Measurements from ENCODE around the gene FEV.

FEV gene

DNA sequence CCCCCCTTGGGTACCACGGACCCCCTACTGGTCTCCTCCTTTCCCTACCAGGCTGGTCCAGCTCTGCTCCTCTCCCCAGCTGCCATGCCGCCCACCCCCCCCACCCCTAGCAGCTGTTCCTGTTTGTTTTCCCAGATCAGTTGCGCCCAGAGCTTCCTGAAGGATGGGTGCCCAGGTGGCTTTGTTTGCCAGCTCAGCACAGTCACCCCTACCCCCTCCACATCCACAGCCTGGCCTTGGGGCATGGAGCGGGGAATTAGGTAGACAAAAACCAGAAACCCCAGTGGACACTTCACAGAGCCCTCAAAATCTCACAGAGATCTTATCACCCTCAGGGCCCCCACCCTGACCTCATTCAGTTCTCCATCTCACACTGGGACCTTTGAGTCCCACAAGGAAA is 12.0 kb upstream of the FEV start:
- H3K36me3 ChIP-seq (replicated peaks; ENCODE audit: insufficient read depth, low read length), result no peaks in the 10 kb centered on the region
- TF ChIP-seq EZH2 (optimal IDR thresholded peaks at IDR 0.05; ENCODE audit: low read depth, low read length) (no peak), EZH2phosphoT487 (IDR thresholded peaks at IDR 0.05; ENCODE audit: low read length) (no peak)
- TF ChIP-seq, protein P1, sequence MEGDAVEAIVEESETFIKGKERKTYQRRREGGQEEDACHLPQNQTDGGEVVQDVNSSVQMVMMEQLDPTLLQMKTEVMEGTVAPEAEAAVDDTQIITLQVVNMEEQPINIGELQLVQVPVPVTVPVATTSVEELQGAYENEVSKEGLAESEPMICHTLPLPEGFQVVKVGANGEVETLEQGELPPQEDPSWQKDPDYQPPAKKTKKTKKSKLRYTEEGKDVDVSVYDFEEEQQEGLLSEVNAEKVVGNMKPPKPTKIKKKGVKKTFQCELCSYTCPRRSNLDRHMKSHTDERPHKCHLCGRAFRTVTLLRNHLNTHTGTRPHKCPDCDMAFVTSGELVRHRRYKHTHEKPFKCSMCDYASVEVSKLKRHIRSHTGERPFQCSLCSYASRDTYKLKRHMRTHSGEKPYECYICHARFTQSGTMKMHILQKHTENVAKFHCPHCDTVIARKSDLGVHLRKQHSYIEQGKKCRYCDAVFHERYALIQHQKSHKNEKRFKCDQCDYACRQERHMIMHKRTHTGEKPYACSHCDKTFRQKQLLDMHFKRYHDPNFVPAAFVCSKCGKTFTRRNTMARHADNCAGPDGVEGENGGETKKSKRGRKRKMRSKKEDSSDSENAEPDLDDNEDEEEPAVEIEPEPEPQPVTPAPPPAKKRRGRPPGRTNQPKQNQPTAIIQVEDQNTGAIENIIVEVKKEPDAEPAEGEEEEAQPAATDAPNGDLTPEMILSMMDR (IDR thresholded peaks at IDR 0.05; ENCODE audit: low read length), result no peak
- no peak overlapping the region for H3K9ac ChIP-seq (ENCODE audit: low read length)
- H3K27me3 ChIP-seq (replicated peaks; ENCODE audit: insufficient read depth, low read length), result peaks cover 94% of the 10 kb centered on the region
- no peak overlapping the region for H3K27ac ChIP-seq (ENCODE audit: low read length)
- H2AFZ ChIP-seq (ENCODE audit: low read length), result no peak overlapping the region
- H3F3A ChIP-seq (ENCODE audit: insufficient read depth, low read length), result no peaks in the 10 kb centered on the region
- no peak overlapping the region for H3K4me2 ChIP-seq (ENCODE audit: low read depth, low read length)
- H3K9me3 ChIP-seq (replicated peaks; ENCODE audit: insufficient read depth, low read length), result no peaks in the 10 kb centered on the region
- H3K4me1 ChIP-seq (ENCODE audit: low read length), result 0 out of 2 replicates have a peak, but pooled peaks cover 6% of the 10 kb centered on the region
- H3K9me2 ChIP-seq (replicated peaks; ENCODE audit: insufficient read depth, low read length), result no peaks in the 10 kb centered on the region
- H4K20me1 ChIP-seq (ENCODE audit: insufficient read depth, low read length), result no peaks in the 10 kb centered on the region
- no peak overlapping the region for H3K4me3 ChIP-seq (ENCODE audit: low read length)
- no peaks in the 10 kb centered on the region for H3K79me2 ChIP-seq (ENCODE audit: low read length)
- no peak for DNase-seq

DNA sequence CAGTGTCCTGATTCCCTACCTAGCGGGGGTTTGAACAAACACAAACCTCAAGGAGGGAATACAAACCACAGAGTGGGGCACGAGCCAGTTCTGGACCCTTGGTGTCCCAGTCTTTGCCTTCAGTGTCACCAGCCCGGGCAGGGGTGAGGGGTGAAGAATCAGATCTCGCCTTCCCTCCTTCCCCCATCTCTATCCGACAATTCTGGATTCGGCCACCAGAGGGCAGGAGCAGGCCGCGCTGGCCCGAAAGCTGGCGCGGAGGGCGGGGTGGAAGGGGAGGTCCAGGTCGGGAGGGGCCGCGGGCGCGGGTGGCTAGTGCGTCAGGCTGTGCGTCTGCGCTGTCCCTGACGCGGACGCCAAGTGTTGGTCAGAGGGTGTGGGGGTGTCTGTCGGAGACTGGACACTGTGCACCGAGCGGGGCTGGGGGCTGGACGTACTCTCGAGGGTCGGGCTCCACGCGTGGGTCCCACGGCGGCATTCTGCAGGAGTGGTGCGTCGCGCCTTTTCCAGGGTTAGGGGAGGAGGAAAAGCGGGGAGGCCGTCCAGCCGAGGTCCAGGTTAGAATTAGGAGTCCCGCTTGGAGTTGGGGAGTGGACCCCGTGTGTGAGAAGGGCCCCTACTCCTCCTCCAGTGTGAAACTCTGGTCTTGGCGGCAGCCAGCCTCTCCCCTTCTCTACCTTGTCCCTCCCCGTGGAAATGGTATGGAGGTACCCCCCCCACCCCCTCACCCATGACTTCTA is 11.2 kb upstream of the FEV start:
- peak overlapping the region; percentile 88 for H3K4me2 ChIP-seq (ENCODE audit: low read depth, low read length)
- no peaks in the 10 kb centered on the region for H3F3A ChIP-seq (ENCODE audit: insufficient read depth, low read length)
- no peaks in the 10 kb centered on the region for H3K9me3 ChIP-seq (replicated peaks; ENCODE audit: insufficient read depth, low read length)
- no peak overlapping the region for H3K27ac ChIP-seq (ENCODE audit: low read length)
- H3K9me2 ChIP-seq (replicated peaks; ENCODE audit: insufficient read depth, low read length), result no peaks in the 10 kb centered on the region
- H3K36me3 ChIP-seq (replicated peaks; ENCODE audit: insufficient read depth, low read length), result no peaks in the 10 kb centered on the region
- peak overlapping the region; percentile 53 for H3K4me3 ChIP-seq (ENCODE audit: low read length)
- no peak overlapping the region for H3K9ac ChIP-seq (ENCODE audit: low read length)
- peaks cover 94% of the 10 kb centered on the region for H3K27me3 ChIP-seq (replicated peaks; ENCODE audit: insufficient read depth, low read length)
- H3K79me2 ChIP-seq (ENCODE audit: low read length), result no peaks in the 10 kb centered on the region
- peak overlapping the region; percentile 78 for H2AFZ ChIP-seq (ENCODE audit: low read length)
- no peaks in the 10 kb centered on the region for H4K20me1 ChIP-seq (ENCODE audit: insufficient read depth, low read length)
- peak; percentile 72 for DNase-seq
- H3K4me1 ChIP-seq (ENCODE audit: low read length), result 0 out of 2 replicates have a peak, but pooled peaks cover 6% of the 10 kb centered on the region
- TF ChIP-seq EZH2phosphoT487 (IDR thresholded peaks at IDR 0.05; ENCODE audit: low read length) (no peak), EZH2 (optimal IDR thresholded peaks at IDR 0.05; ENCODE audit: low read depth, low read length) (no peak)
- TF ChIP-seq, protein P1 (IDR thresholded peaks at IDR 0.05; ENCODE audit: low read length), result peak; percentile 93

DNA sequence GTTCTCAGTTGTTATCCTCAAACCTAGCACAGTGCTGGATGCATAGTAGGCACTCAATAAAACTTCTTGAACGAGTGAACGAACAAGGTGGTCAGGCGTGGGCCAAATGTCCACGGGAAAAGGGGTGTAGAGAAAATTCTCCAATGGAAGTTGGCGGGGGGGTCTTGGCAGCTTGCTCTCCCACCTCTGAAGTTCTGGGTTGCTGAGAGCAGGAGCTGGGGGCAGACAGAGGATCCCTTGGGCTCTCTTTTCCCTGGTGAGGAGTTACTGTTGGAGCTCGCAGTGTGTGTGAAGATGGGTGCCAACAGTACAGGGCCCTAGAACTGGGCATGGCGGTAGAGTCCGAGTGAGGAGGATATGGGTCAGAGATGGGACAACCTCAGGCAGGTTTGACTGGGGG is 10.6 kb upstream of the FEV start:
- H3K4me2 ChIP-seq (ENCODE audit: low read depth, low read length), result peak overlapping the region; percentile 88; the same call in 1 of the 2 replicates
- H3K36me3 ChIP-seq (replicated peaks; ENCODE audit: insufficient read depth, low read length), result no peaks in the 10 kb centered on the region

More for the DNA sequence above, 10.6 kb upstream of the FEV start:
- H3K9me3 ChIP-seq (replicated peaks; ENCODE audit: insufficient read depth, low read length), result no peaks in the 10 kb centered on the region
- no peaks in the 10 kb centered on the region for H3K9me2 ChIP-seq (replicated peaks; ENCODE audit: insufficient read depth, low read length)
- H3K27ac ChIP-seq (ENCODE audit: low read length), result no peak overlapping the region
- no peaks in the 10 kb centered on the region for H4K20me1 ChIP-seq (ENCODE audit: insufficient read depth, low read length)
- no peak overlapping the region for H3K4me3 ChIP-seq (ENCODE audit: low read length)
- TF ChIP-seq, protein P1 (IDR thresholded peaks at IDR 0.05; ENCODE audit: low read length), result no peak
- no peak for TF ChIP-seq EZH2 (optimal IDR thresholded peaks at IDR 0.05; ENCODE audit: low read depth, low read length)
- no peak for TF ChIP-seq EZH2phosphoT487 (IDR thresholded peaks at IDR 0.05; ENCODE audit: low read length)
- 0 out of 2 replicates have a peak, but pooled peaks cover 6% of the 10 kb centered on the region for H3K4me1 ChIP-seq (ENCODE audit: low read length)
- no peak overlapping the region for H3K9ac ChIP-seq (ENCODE audit: low read length)
- no peak overlapping the region for H2AFZ ChIP-seq (ENCODE audit: low read length)
- H3F3A ChIP-seq (ENCODE audit: insufficient read depth, low read length), result no peaks in the 10 kb centered on the region
- no peaks in the 10 kb centered on the region for H3K79me2 ChIP-seq (ENCODE audit: low read length)
- peaks cover 94% of the 10 kb centered on the region for H3K27me3 ChIP-seq (replicated peaks; ENCODE audit: insufficient read depth, low read length)
- no peak for DNase-seq
